Astrocyte (in vitro differentiated cells and primary cell): ENCODE measurements around the gene ANKRD11. TPM values are rescaled to one million over a fixed set of nuclear protein-coding genes. Genes with fewer than 3 reads are reported as not detected.

Experiments used
- DNase-seq: peaks from one replicate; pipeline ENCODE4 v3.0.0-alpha.2; 2010; ENCODE audit warnings: low read depth
- FAIRE-seq: peaks from 2 replicates; lab custom pipeline; 2011; peaks lifted over from hg19 to GRCh38; lab: Jason Lieb, UNC
- H2AFZ ChIP-seq: 2 replicates; pipeline ENCODE4 v1.6.0; 2012; ENCODE audit warnings: low read depth, low read length, inconsistent platforms
- H3K27ac ChIP-seq: 2 replicates; pipeline ENCODE4 v1.5.1; 2011; ENCODE audit warnings: low read depth, low read length, inconsistent platforms
- H3K27me3 ChIP-seq: 2 replicates; pipeline ENCODE4 v1.6.0; 2011; ENCODE audit warnings: low read length, inconsistent platforms; ENCODE audit not compliant: insufficient read depth
- H3K36me3 ChIP-seq: 2 replicates; pipeline ENCODE4 v1.5.1; 2011; ENCODE audit warnings: low read length, inconsistent platforms; ENCODE audit not compliant: insufficient read depth
- H3K4me1 ChIP-seq: 2 replicates; pipeline ENCODE4 v1.5.1; 2011; ENCODE audit warnings: low read length, inconsistent platforms; ENCODE audit not compliant: insufficient read depth
- H3K4me2 ChIP-seq: 2 replicates; pipeline ENCODE4 v1.6.0; 2012; ENCODE audit warnings: low read length, inconsistent platforms
- H3K4me3 ChIP-seq: 2 replicates; pipeline ENCODE4 v1.5.1; 2011; ENCODE audit warnings: low read depth, mild to moderate bottlenecking, low read length, inconsistent platforms; ENCODE audit not compliant: insufficient read depth
- H3K79me2 ChIP-seq: 2 replicates; pipeline ENCODE4 v1.6.0; 2012; ENCODE audit warnings: mild to moderate bottlenecking, low read length, inconsistent platforms; ENCODE audit not compliant: insufficient read depth
- H3K9ac ChIP-seq: 2 replicates; pipeline ENCODE4 v1.6.0; 2012; ENCODE audit warnings: mild to moderate bottlenecking, low read length, inconsistent platforms
- H3K9me3 ChIP-seq: 2 replicates; pipeline ENCODE4 v1.5.1; 2012; ENCODE audit warnings: low read depth, mild to moderate bottlenecking, low read length, inconsistent platforms; ENCODE audit not compliant: insufficient read depth
- H4K20me1 ChIP-seq: 2 replicates; pipeline ENCODE4 v1.6.0; 2012; ENCODE audit warnings: low read length, inconsistent platforms; ENCODE audit not compliant: insufficient read depth
- H3K27ac Mint-ChIP-seq: one replicate; pipeline ENCODE4 v1.8.0; 2021; ENCODE audit warnings: mild to moderate bottlenecking, mixed read lengths; ENCODE audit not compliant: unreplicated experiment
- H3K27me3 Mint-ChIP-seq: one replicate; pipeline ENCODE4 v1.8.0; 2021; ENCODE audit warnings: low read depth, mixed read lengths; ENCODE audit not compliant: unreplicated experiment
- H3K36me3 Mint-ChIP-seq: one replicate; pipeline ENCODE4 v1.8.0; 2021; ENCODE audit warnings: low read depth, mixed read lengths; ENCODE audit not compliant: unreplicated experiment
- H3K4me1 Mint-ChIP-seq: one replicate; pipeline ENCODE4 v1.8.0; 2021; ENCODE audit warnings: low read depth, mixed read lengths; ENCODE audit not compliant: unreplicated experiment
- H3K4me3 Mint-ChIP-seq: one replicate; pipeline ENCODE4 v1.8.0; 2021; ENCODE audit warnings: mild to moderate bottlenecking, moderate library complexity, mixed read lengths; ENCODE audit not compliant: unreplicated experiment
- H3K9me3 Mint-ChIP-seq: one replicate; pipeline ENCODE4 v1.8.0; 2021; ENCODE audit warnings: mild to moderate bottlenecking, mixed read lengths; ENCODE audit not compliant: unreplicated experiment
- EZH2 ChIP-seq: IDR thresholded peaks from 2 replicates; pipeline ENCODE4 v1.6.1; 2012; ENCODE audit warnings: mild to moderate bottlenecking, low read length, inconsistent platforms; ENCODE audit not compliant: insufficient read depth
- total RNA-seq: library from RNA; stranded (reverse); gene quantifications from 2 replicates; pipeline ENCODE4 v1.2.1, GENCODE V29; 2021
- TF ChIP-seq, protein P1 (sequence below): IDR thresholded peaks from 2 replicates; pipeline ENCODE4 v1.5.1; 2011; ENCODE audit warnings: low read depth, mild to moderate bottlenecking, inconsistent platforms, low read length, moderate library complexity; ENCODE audit not compliant: insufficient read depth

The ANKRD11 gene
- total RNA-seq, 1 donor from 2014 or later: 213 TPM

DNA sequence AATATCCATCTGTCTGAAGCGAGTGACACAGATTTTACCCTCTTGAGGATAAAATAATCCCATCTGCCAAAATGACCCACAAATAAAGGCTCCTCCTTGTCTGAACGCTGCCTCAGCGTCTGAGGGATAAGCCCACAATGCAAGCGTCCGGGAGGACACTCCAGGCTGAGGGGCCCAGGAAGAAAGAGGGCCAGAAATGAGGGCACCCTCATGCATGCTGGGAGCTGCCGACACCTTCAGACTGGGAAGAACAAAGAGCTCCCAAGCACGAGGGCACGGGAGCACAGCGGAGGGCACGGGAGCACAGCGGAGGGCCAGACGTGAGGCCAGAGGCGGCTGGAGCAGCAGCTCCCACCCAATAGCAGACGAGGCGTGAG is 145.9 kb downstream of the ANKRD11 start:
- H3K27me3 ChIP-seq: no peaks in the 10 kb centered on the region
- H3K9me3 ChIP-seq: no peaks in the 10 kb centered on the region
- H3K27ac ChIP-seq: peak overlapping the region; percentile 59
- no peak for FAIRE-seq
- Mint-ChIP-seq H3K27ac (peak overlapping the region; percentile 67), H3K4me1 (peaks cover 54% of the 10 kb centered on the region), H3K27me3 (no peaks in the 10 kb centered on the region), H3K9me3 (no peaks in the 10 kb centered on the region), H3K4me3 (no peak overlapping the region), H3K36me3 (peaks cover 7% of the 10 kb centered on the region)
- peak overlapping the region; percentile 55 for H3K9ac ChIP-seq
- no peak for DNase-seq
- H3K79me2 ChIP-seq: peaks cover 100% of the 10 kb centered on the region
- peaks cover 24% of the 10 kb centered on the region for H3K4me1 ChIP-seq
- H2AFZ ChIP-seq: no peak overlapping the region
- no peaks in the 10 kb centered on the region for H3K36me3 ChIP-seq
- H4K20me1 ChIP-seq: peaks cover 99% of the 10 kb centered on the region
- H3K4me2 ChIP-seq: peak overlapping the region; percentile 64
- no peak overlapping the region for H3K4me3 ChIP-seq
- TF ChIP-seq, protein P1, sequence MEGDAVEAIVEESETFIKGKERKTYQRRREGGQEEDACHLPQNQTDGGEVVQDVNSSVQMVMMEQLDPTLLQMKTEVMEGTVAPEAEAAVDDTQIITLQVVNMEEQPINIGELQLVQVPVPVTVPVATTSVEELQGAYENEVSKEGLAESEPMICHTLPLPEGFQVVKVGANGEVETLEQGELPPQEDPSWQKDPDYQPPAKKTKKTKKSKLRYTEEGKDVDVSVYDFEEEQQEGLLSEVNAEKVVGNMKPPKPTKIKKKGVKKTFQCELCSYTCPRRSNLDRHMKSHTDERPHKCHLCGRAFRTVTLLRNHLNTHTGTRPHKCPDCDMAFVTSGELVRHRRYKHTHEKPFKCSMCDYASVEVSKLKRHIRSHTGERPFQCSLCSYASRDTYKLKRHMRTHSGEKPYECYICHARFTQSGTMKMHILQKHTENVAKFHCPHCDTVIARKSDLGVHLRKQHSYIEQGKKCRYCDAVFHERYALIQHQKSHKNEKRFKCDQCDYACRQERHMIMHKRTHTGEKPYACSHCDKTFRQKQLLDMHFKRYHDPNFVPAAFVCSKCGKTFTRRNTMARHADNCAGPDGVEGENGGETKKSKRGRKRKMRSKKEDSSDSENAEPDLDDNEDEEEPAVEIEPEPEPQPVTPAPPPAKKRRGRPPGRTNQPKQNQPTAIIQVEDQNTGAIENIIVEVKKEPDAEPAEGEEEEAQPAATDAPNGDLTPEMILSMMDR: no peak
- TF ChIP-seq EZH2: no peak

DNA sequence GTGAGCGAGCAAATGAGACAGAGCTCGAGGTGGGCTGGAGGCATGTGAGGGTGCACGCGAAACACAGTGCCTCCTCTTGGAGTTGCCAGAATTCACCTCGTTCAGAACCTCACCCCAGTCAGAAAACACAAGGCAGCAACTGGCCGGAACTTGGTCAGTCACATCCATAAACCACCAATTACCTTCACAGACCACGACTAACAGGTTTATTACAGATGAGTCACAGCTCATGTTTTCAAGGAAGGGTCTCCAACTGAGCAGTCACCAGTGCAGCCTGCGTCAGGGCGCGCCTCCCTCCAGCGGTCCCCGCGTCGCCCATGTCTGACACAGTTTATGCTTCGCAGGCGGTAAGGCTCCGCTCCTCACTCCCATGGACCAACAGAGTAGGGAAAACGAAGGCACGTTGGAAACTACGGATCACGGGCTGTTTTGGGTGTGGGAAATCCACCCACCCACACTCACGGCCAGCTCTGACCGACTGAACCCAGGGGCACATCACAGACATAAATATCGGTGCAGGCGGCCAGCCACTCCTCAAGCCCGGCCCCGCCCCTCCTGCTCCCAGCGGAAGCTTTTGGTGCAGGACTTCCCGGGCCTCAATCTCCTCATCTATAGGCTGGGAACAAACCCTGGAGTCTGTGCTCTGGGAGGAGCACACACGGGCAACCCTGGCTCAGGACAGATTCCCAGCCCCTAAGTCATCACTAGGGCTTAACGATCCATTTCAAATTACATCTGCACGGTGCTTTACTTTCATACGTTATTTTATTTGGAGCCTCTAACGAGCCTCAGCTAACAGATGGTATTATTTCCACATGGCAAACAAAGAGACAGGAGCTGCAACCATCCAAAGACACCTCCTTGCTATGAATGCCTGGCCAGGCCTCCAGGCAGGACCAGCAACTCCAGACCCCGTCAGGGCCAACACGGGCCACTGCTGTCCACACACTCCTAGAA is 146.6 kb downstream of the ANKRD11 start:
- TF ChIP-seq, protein P1: no peak
- TF ChIP-seq EZH2: no peak
- FAIRE-seq (no peak), DNase-seq (peak; percentile 71)
- H3K4me3 ChIP-seq: peak overlapping the region; percentile 3
- peak overlapping the region; percentile 59 for H3K27ac ChIP-seq
- peak overlapping the region; percentile 64 for H3K4me2 ChIP-seq
- peaks cover 100% of the 10 kb centered on the region for H3K79me2 ChIP-seq
- Mint-ChIP-seq H3K27ac (peak overlapping the region; percentile 67), H3K9me3 (no peaks in the 10 kb centered on the region), H3K4me1 (peaks cover 56% of the 10 kb centered on the region), H3K4me3 (peak overlapping the region; percentile 61), H3K27me3 (no peaks in the 10 kb centered on the region), H3K36me3 (peaks cover 7% of the 10 kb centered on the region)
- no peaks in the 10 kb centered on the region for H3K36me3 ChIP-seq
- no peaks in the 10 kb centered on the region for H3K9me3 ChIP-seq
- peaks cover 99% of the 10 kb centered on the region for H4K20me1 ChIP-seq
- peak overlapping the region; percentile 55 for H3K9ac ChIP-seq
- peaks cover 24% of the 10 kb centered on the region for H3K4me1 ChIP-seq
- no peaks in the 10 kb centered on the region for H3K27me3 ChIP-seq
- H2AFZ ChIP-seq: no peak overlapping the region
